Epithelial cell of esophagus (primary cell): Measurements from ENCODE around the gene NID1.
"Not testable (repeated sequence)": the region's sequence is repeated elsewhere in the genome, so short reads cannot be mapped to it uniquely, and the experiment has no call there.

ENCODE experiments used
- DNase-seq: peaks from one replicate; pipeline ENCODE4 v3.0.0; 2010; ENCODE audit warnings: low read depth
- H3K4me3 ChIP-seq: 2 replicates; pipeline ENCODE4 v1.5.1; 2011; ENCODE audit warnings: mild to moderate bottlenecking, low read length, control low read depth
- CTCF ChIP-seq: IDR thresholded peaks from 2 replicates; pipeline ENCODE4 v1.5.1; 2011; ENCODE audit warnings: low read depth, mild to moderate bottlenecking, low read length, control low read depth, inconsistent platforms; ENCODE audit not compliant: insufficient read depth; ENCODE audit errors: missing control alignments

Gene NID1

GRCh38 chr1:235980976-235981375 is 83.9 kb downstream of the NID1 start:
- H3K4me3 ChIP-seq: no peak overlapping the region
- DNase-seq: no peak
- no peak for TF ChIP-seq CTCF

GRCh38 chr1:235979716-235980333 is 85.1 kb downstream of the NID1 start:
- H3K4me3 ChIP-seq: no peak overlapping the region
- TF ChIP-seq CTCF: no peak
- DNase-seq: no peak

- H3K4me3 ChIP-seq: no peak overlapping the region
- no peak for TF ChIP-seq CTCF
- no peak for DNase-seq
Observed at GRCh38 chr1:235979176-235979575, 85.7 kb downstream of the NID1 start.

GRCh38 chr1:235976490-235976889 is 88.4 kb downstream of the NID1 start:
- no peak for DNase-seq
- no peak overlapping the region for H3K4me3 ChIP-seq
- TF ChIP-seq CTCF: no peak

GRCh38 chr1:235974616-235975015 is 90.3 kb downstream of the NID1 start:
- no peak for DNase-seq
- TF ChIP-seq CTCF: no peak
- H3K4me3 ChIP-seq: no peak overlapping the region

GRCh38 chr1:235972691-235973090 is 92.2 kb downstream of the NID1 start:
- not testable (repeated sequence) for DNase-seq, H3K4me3 ChIP-seq

- peak; percentile 11 for DNase-seq
- H3K4me3 ChIP-seq: peak overlapping the region; percentile 51
- TF ChIP-seq CTCF: no peak
Observed at GRCh38 chr1:235972311-235972689, 92.6 kb downstream of the NID1 start.
